HEK293 (cell line): ENCODE measurements around the gene ODR4.

ENCODE experiments used
- CTCF ChIA-PET: fragments of 350-600 bp; formaldehyde crosslinking; extraction: SDS; loops from one replicate; lab custom pipeline; 2021; ENCODE audit warnings: antibody characterized with exemption; lab: Yijun Ruan, JAX
- POLR2A ChIA-PET: fragments of 300-600 bp; formaldehyde crosslinking; extraction: SDS; loops from one replicate; lab custom pipeline; 2020; ENCODE audit warnings: antibody characterized with exemption, inconsistent platforms; lab: Yijun Ruan, JAX
- H3K27ac ChIP-seq: fragments of 200-500 bp; sonication (Bioruptor generic); 2 replicates; pipeline ENCODE4 v1.5.1; 2014; ENCODE audit warnings: low read depth, low read length, control low read depth, inconsistent platforms; ENCODE audit errors: extremely low read depth
- H3K36me3 ChIP-seq, 2 experiments: fragments of 200-500 bp in 1 of 2; sonication (Bioruptor generic) in 1 of 2; 1 replicate in 1 of 2; 2 replicates in 1 of 2; pipeline ENCODE4 v1.5.1; 2014 to 2017; ENCODE audit warnings: inconsistent platforms in 2 of 2, low read length in 2 of 2; ENCODE audit not compliant: control insufficient read depth in 2 of 2, insufficient read depth in 1 of 2
- H3K4me1 ChIP-seq: fragments of 200-500 bp; sonication (Bioruptor generic); 2 replicates; pipeline ENCODE4 v1.5.1; 2014; ENCODE audit warnings: mild to moderate bottlenecking, low read length, inconsistent platforms; ENCODE audit not compliant: control insufficient read depth, insufficient read depth
- H3K4me3 ChIP-seq: 2 replicates; pipeline ENCODE4 v1.5.1; 2011; ENCODE audit warnings: low read depth, mild to moderate bottlenecking, control low read depth, low read length, moderate library complexity
- H3K9me3 ChIP-seq: fragments of 200-500 bp; sonication (Bioruptor generic); 2 replicates; pipeline ENCODE4 v1.5.1; 2014; ENCODE audit warnings: low read depth, low read length, inconsistent platforms; ENCODE audit not compliant: control insufficient read depth, insufficient read depth
- GFI1B ChIP-seq: fragments of 450-650 bp; formaldehyde crosslinking; IDR thresholded peaks from 2 replicates; pipeline ENCODE4 v1.5.1; 2016; ENCODE audit warnings: missing biosample characterization, missing genetic modification characterization
- INSM2 ChIP-seq: fragments of 450-650 bp; formaldehyde crosslinking; IDR thresholded peaks from 2 replicates; pipeline ENCODE4 v1.5.1; 2016; ENCODE audit warnings: missing biosample characterization, missing genetic modification characterization
- OVOL3 ChIP-seq: fragments of 450-650 bp; formaldehyde crosslinking; IDR thresholded peaks from 2 replicates; pipeline ENCODE4 v1.5.1; 2016; ENCODE audit warnings: missing biosample characterization, missing genetic modification characterization
- PRDM1 ChIP-seq: fragments of 450-650 bp; formaldehyde crosslinking; IDR thresholded peaks from 2 replicates; pipeline ENCODE4; 2016; ENCODE audit warnings: missing biosample characterization, missing genetic modification characterization
- REPIN1 ChIP-seq: fragments of 450-650 bp; formaldehyde crosslinking; IDR thresholded peaks from 2 replicates; pipeline ENCODE4 v1.5.1; 2017; ENCODE audit warnings: missing biosample characterization, missing genetic modification characterization, low read depth
- YY1 ChIP-seq: fragments of 450-650 bp; formaldehyde crosslinking; IDR thresholded peaks from 2 replicates; pipeline ENCODE4 v1.5.1; 2018; ENCODE audit warnings: missing biosample characterization, missing genetic modification characterization
- ZNF148 ChIP-seq: fragments of 450-650 bp; formaldehyde crosslinking; IDR thresholded peaks from 2 replicates; pipeline ENCODE4 v1.5.0; 2017; ENCODE audit warnings: missing biosample characterization, missing genetic modification characterization, borderline replicate concordance
- ZNF174 ChIP-seq: fragments of 450-650 bp; formaldehyde crosslinking; IDR thresholded peaks from 2 replicates; pipeline ENCODE4 v1.5.0; 2017; ENCODE audit warnings: missing biosample characterization, mild to moderate bottlenecking, missing genetic modification characterization
- ZNF391 ChIP-seq: fragments of 450-650 bp; formaldehyde crosslinking; IDR thresholded peaks from 2 replicates; pipeline ENCODE4 v1.5.1; 2016; ENCODE audit warnings: low read depth, missing biosample characterization, missing genetic modification characterization, borderline replicate concordance
- ZNF747 ChIP-seq: fragments of 450-650 bp; formaldehyde crosslinking; IDR thresholded peaks from 2 replicates; pipeline ENCODE4 v1.5.1; 2016; ENCODE audit warnings: missing biosample characterization, missing genetic modification characterization
- ZNF76 ChIP-seq: fragments of 450-650 bp; formaldehyde crosslinking; IDR thresholded peaks from 2 replicates; pipeline ENCODE4; 2016; ENCODE audit warnings: low read depth, missing biosample characterization, missing genetic modification characterization, borderline replicate concordance
- ZNF777 ChIP-seq: fragments of 450-650 bp; formaldehyde crosslinking; IDR thresholded peaks from 2 replicates; pipeline ENCODE4 v1.5.1; 2017; ENCODE audit warnings: missing biosample characterization, missing genetic modification characterization, borderline replicate concordance
- ZNF792 ChIP-seq: fragments of 450-650 bp; formaldehyde crosslinking; IDR thresholded peaks from 2 replicates; pipeline ENCODE4 v1.5.1; 2016; ENCODE audit warnings: missing biosample characterization, missing genetic modification characterization
- TF ChIP-seq, protein P1 (sequence below): fragments of 450-650 bp; formaldehyde crosslinking; IDR thresholded peaks from 2 replicates; pipeline ENCODE4 v1.5.1; 2016; ENCODE audit warnings: missing biosample characterization, missing genetic modification characterization
- TF ChIP-seq, protein P2 (sequence below): fragments of 450-650 bp; IDR thresholded peaks from 2 replicates; pipeline ENCODE4 v1.5.1; 2018; ENCODE audit warnings: missing biosample characterization, missing genetic modification characterization
- TF ChIP-seq, protein P3 (sequence below): fragments of 450-650 bp; formaldehyde crosslinking; IDR thresholded peaks from 2 replicates; pipeline ENCODE4 v1.5.1; 2016; ENCODE audit warnings: missing biosample characterization, missing genetic modification characterization, low read depth

Gene ODR4

GRCh38 chr1:186375152-186375928 lies at the start of gene ODR4, which contains the start of gene TPR (continued):
- TF ChIP-seq ZNF76 (tag by site-specific recombination) (peak; percentile 90), INSM2 (tag by site-specific recombination) (peak; percentile 81), OVOL3 (tag by site-specific recombination) (0 out of 2 replicates have a peak, but pooled peaks have one; percentile 36), YY1 (tag by site-specific recombination) (peak; percentile 93), ZNF777 (no peak), ZNF148 (tag by site-specific recombination) (no peak), ZNF391 (tag by site-specific recombination) (peak; percentile 86; the same call in 1 of the 2 replicates)
- TF ChIP-seq, all 188 proteins: peak for 79

DNA sequence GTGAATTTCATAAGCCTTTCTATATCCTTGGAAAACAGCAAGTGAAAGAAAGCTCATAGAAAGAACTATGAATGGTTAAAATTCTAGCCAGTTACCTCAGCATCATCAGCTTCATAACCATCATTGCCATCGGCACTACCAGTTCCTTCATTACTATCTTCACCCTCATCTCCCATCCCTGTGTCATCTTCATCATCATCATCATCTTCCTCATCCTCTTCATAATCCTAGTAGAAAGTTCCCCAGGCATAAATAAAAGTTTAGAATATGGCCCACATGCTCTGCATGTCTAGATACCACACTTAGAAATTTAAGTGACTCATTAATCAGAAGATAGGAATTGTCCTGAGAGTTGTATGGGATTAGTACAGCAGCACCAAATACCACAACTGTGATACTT lies 49.6 kb upstream of the ODR4 start:
- Histone ChIP-seq H3K9me3 (no peaks in the 10 kb centered on the region), H3K4me3 (no peak overlapping the region), H3K4me1 (no peaks in the 10 kb centered on the region), H3K27ac (no peak overlapping the region), H3K36me3 (peaks cover 63 to 89% of the 10 kb centered on the region in 2 experiments)
- CTCF ChIA-PET: interaction anchor here (0.6 to 1.8 kb wide), 6 partner anchors 9 to 512 kb away, joined by 3 to 6 read pairs (median 3); partner anchors contain the start of gene TPR
- TF ChIP-seq GFI1B (tag by site-specific recombination) (no peak), PRDM1 (tag by site-specific recombination) (peak; percentile 48; the same call in 1 of the 2 replicates)
- TF ChIP-seq, protein P1, sequence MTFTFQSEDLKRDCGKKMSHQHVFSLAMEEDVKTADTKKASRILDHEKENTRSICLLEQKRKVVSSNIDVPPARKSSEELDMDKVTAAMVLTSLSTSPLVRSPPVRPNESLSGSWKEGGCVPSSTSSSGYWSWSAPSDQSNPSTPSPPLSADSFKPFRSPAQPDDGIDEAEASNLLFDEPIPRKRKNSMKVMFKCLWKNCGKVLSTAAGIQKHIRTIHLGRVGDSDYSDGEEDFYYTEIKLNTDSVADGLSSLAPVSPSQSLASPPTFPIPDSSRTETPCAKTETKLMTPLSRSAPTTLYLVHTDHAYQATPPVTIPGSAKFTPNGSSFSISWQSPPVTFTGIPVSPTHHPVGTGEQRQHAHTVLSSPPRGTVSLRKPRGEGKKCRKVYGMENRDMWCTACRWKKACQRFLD (tag by site-specific recombination): no peak
- TF ChIP-seq, protein P2, sequence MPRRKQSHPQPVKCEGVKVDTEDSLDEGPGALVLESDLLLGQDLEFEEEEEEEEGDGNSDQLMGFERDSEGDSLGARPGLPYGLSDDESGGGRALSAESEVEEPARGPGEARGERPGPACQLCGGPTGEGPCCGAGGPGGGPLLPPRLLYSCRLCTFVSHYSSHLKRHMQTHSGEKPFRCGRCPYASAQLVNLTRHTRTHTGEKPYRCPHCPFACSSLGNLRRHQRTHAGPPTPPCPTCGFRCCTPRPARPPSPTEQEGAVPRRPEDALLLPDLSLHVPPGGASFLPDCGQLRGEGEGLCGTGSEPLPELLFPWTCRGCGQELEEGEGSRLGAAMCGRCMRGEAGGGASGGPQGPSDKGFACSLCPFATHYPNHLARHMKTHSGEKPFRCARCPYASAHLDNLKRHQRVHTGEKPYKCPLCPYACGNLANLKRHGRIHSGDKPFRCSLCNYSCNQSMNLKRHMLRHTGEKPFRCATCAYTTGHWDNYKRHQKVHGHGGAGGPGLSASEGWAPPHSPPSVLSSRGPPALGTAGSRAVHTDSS (tag by site-specific recombination): peak; percentile 97
- POLR2A ChIA-PET: no interaction called here

DNA sequence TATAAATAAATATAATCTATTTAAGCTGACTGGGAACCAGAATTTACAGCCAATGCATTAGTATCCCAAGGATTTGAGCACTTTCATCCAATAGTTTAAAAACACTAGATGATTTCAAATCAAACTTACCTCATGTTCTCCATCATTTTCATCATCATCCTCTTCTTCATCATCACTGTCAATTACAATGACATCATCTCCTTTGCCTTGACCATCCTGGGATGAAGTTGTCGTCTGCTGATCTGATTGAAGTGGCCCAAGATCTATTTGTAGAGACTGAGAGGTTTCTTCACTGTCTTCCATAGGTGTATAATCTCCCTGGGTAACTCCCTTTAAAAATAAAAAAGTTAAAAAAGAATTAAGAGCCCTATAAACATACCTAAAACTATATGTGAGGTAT lies 48.3 kb upstream of the ODR4 start:
- H3K9me3 ChIP-seq: no peaks in the 10 kb centered on the region
- POLR2A ChIA-PET: interaction anchor here (0.5 kb wide), 1 partner anchor 37 kb away, joined by 3 read pairs; no protein-coding TSS in a partner anchor
- no peaks in the 10 kb centered on the region for H3K4me1 ChIP-seq
- H3K4me3 ChIP-seq: no peak overlapping the region
- H3K27ac ChIP-seq: no peak overlapping the region
- CTCF ChIA-PET: no interaction called here
- TF ChIP-seq, protein P3, sequence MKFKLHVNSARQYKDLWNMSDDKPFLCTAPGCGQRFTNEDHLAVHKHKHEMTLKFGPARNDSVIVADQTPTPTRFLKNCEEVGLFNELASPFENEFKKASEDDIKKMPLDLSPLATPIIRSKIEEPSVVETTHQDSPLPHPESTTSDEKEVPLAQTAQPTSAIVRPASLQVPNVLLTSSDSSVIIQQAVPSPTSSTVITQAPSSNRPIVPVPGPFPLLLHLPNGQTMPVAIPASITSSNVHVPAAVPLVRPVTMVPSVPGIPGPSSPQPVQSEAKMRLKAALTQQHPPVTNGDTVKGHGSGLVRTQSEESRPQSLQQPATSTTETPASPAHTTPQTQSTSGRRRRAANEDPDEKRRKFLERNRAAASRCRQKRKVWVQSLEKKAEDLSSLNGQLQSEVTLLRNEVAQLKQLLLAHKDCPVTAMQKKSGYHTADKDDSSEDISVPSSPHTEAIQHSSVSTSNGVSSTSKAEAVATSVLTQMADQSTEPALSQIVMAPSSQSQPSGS (tag by site-specific recombination): peak; percentile 87
- TF ChIP-seq ZNF792 (tag by site-specific recombination) (no peak), ZNF174 (tag by site-specific recombination) (no peak), REPIN1 (tag by site-specific recombination) (no peak), ZNF747 (tag by site-specific recombination) (no peak)
- TF ChIP-seq, protein P2 (tag by site-specific recombination): peak; percentile 81
- peaks cover 66 to 87% of the 10 kb centered on the region in 2 experiments for H3K36me3 ChIP-seq
